Motor neuron (in vitro differentiated cells): ENCODE measurements around the gene FSTL4. TPM values are rescaled to one million over a fixed set of nuclear protein-coding genes. Genes with fewer than 3 reads are reported as not detected.
A peak's percentile ranks its signal among the peaks of the same experiment; 100 is the strongest.

Experiments used
- ATAC-seq, 8 experiments: fragments of 200-7000 bp; cut with Tn5 transposase; replicated peaks in 6 of 8; 2 replicates each; pipeline ENCODE4 v1.8.0; 2021; ENCODE audit warnings: mild to moderate bottlenecking in 8 of 8, moderate library complexity in 8 of 8
- H3K27ac ChIP-seq, 2 donors: fragments of 250-450 bp; sonication (Bioruptor Pico); 2 replicates each; pipeline ENCODE4 v1.9.0; 2021; ENCODE audit warnings: antibody characterized with exemption in 2 of 2, mild to moderate bottlenecking in 2 of 2, moderate library complexity in 1 of 2
- H3K4me1 ChIP-seq, 2 donors: fragments of 250-450 bp; sonication (Bioruptor Pico); replicated peaks in 1 of 2; 2 replicates each; pipeline ENCODE4 v1.6.1; 2021; ENCODE audit warnings: antibody characterized with exemption in 2 of 2, mild to moderate bottlenecking in 2 of 2, moderate library complexity in 1 of 2
- H3K4me3 ChIP-seq, 5 donors: fragments of 250-450 bp; sonication (Bioruptor Pico); 2 replicates each; pipeline ENCODE4 v1.9.0; 2021; ENCODE audit warnings: antibody characterized with exemption in 5 of 5, mild to moderate bottlenecking in 5 of 5, moderate library complexity in 4 of 5
- WGBS, 10 experiments: fragments of 450-650 bp; shearing (Covaris generic); methylation state at CpG; one replicate each; pipeline ENCODE4 v1.0.0; 2022; 5-methylcytosine and 5-hydroxymethylcytosine counted together
- in situ Hi-C, 9 experiments: fragments of 400-800 bp; cut with MboI; loops; one replicate each; pipeline ENCODE4 v1.15.0; 2021; ENCODE audit warnings: low sequenced_read_pairs in 9 of 9, low pct_unique_long_range_greater_than_20kb in 2 of 9; ENCODE audit not compliant: unreplicated experiment in 9 of 9
- total RNA-seq, 8 experiments: library from RNA; unstranded; fragments of 300-600 nt; gene quantifications; 2 replicates each; pipeline versions ENCODE4 v1.2.3 to v1.2.4, GENCODE V29; 2022

Gene FSTL4
- total RNA-seq, 8 experiments from 2014 or later = 0.13 to 5.5 (median 1.9) TPM

- no peak for ATAC-seq
- Histone ChIP-seq H3K4me1 (peaks cover 8 to 26% of the 10 kb centered on the region in 2 donors), H3K4me3 (no peak overlapping the region), H3K27ac (no peak overlapping the region)
- in situ Hi-C loops = no loop called here
- 0 to 100% (median 63%) methylated on average over 1 to 7 of the region's 7 CpGs; no CpG with 5 or more reads in 2 of the 10 experiments for WGBS, 10 experiments
Measured at GRCh38 chr5:133475986-133476385, 136.4 kb downstream of the FSTL4 start.

DNA sequence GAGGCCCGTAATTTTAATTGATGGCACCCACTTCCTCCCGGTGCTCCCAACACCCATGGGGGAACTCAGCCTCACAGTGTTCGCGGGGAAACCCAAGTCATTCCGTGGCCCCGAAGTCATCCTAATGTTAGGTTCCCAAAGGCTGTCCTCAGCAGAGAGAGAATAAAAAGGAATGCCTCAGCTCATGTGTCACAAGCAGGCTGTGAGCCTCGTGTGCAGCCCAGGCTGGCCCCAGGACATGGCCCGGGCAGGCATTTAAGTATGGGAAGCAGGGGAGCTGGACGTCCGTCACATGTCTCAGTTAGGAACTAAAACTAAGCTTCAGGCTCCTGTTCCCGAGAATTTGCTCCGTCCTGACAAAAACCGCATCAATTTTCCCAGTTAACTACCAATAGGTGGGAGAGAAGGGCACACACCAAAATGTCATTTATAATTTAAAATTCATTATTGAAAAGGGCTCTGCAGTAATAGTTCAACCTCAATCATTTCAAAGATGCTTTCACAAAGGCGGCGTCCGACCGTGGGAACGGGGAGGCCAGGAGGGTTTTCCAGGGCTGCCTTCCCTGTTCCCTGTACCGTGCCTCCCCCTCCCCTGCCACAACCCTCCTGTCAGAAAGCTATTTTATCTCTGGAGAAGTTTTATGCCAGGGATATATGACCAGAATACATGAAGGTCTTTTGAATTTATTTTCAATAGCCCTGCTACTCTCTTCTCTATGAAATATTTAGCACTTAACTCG lies 137.3 kb downstream of the FSTL4 start:
- Histone ChIP-seq H3K4me1 (peaks cover 8 to 26% of the 10 kb centered on the region in 2 donors), H3K27ac (peak overlapping the region in 1 of 2 donors; percentile 5), H3K4me3 (no peak overlapping the region)
- ATAC-seq = peak in 5 of 8 experiments; percentile 47 to 66 (median 50)
- 0 to 73% (median 68%) methylated on average over 2 to 16 of the region's 20 CpGs for WGBS, 10 experiments
- in situ Hi-C loops = no loop called here

GRCh38 chr5:133473291-133473690 lies 139.1 kb downstream of the FSTL4 start:
- in situ Hi-C loops = no loop called here
- Histone ChIP-seq H3K4me3 (no peak overlapping the region), H3K4me1 (peaks cover 8 to 24% of the 10 kb centered on the region in 2 donors), H3K27ac (no peak overlapping the region)
- peak in 2 of 8 experiments; percentile 25 to 45 for ATAC-seq
- 63 to 100% (median 93%) methylated on average over 1 to 7 of the region's 8 CpGs; no CpG with 5 or more reads in 2 of the 10 experiments for WGBS, 10 experiments

- ATAC-seq = no peak
- Histone ChIP-seq H3K4me3 (no peak overlapping the region), H3K27ac (no peak overlapping the region), H3K4me1 (peaks cover 12 to 23% of the 10 kb centered on the region in 2 donors)
- 0 to 100% (median 60%) methylated on average over 1 of the region's 1 CpG; no CpG with 5 or more reads in 3 of the 10 experiments for WGBS, 10 experiments
- in situ Hi-C loops = no loop called here
Measured at GRCh38 chr5:133472829-133473228, 139.5 kb downstream of the FSTL4 start.

GRCh38 chr5:133471699-133472098 lies 140.6 kb downstream of the FSTL4 start:
- H3K4me1 ChIP-seq = peaks cover 24 to 35% of the 10 kb centered on the region in 2 donors
- H3K4me3 ChIP-seq = no peak overlapping the region
- no peak for ATAC-seq
- 33 to 100% (median 84%) methylated on average over 1 to 3 of the region's 3 CpGs; no CpG with 5 or more reads in 2 of the 10 experiments for WGBS, 10 experiments
- in situ Hi-C loops = no loop called here
- H3K27ac ChIP-seq = no peak overlapping the region

- Histone ChIP-seq H3K4me3 (no peak overlapping the region), H3K4me1 (peaks cover 27 to 39% of the 10 kb centered on the region in 2 donors), H3K27ac (no peak overlapping the region)
- ATAC-seq = no peak
- WGBS, 10 experiments = 20 to 100% (median 91%) methylated on average over 1 to 3 of the region's 3 CpGs; no CpG with 5 or more reads in 3 of the 10 experiments
- in situ Hi-C loops = no loop called here
Measured at GRCh38 chr5:133470841-133471240, 141.5 kb downstream of the FSTL4 start.

- WGBS, 10 experiments = 55 to 100% (median 92%) methylated on average over 1 to 5 of the region's 7 CpGs; no CpG with 5 or more reads in 1 of the 10 experiments
- ATAC-seq = no peak
Measured at GRCh38 chr5:133469846-133470245, 142.5 kb downstream of the FSTL4 start.

GRCh38 chr5:133469252-133469651 lies 143.1 kb downstream of the FSTL4 start:
- no peak overlapping the region for H3K4me3 ChIP-seq
- in situ Hi-C loops = no loop called here
- H3K27ac ChIP-seq = no peak overlapping the region
- H3K4me1 ChIP-seq = peaks cover 19 to 24% of the 10 kb centered on the region in 2 donors
- whole genome bisulfite sequencing, 10 experiments = no CpG with 5 or more reads among the region's 2 CpGs
- no peak for ATAC-seq

More at GRCh38 chr5:133469846-133470245, 142.5 kb downstream of the FSTL4 start:
- H3K27ac ChIP-seq = no peak overlapping the region
- H3K4me3 ChIP-seq = no peak overlapping the region
- peaks cover 24 to 30% of the 10 kb centered on the region in 2 donors for H3K4me1 ChIP-seq
- in situ Hi-C loops = no loop called here

GRCh38 chr5:133468596-133468995 lies 143.7 kb downstream of the FSTL4 start:
- Histone ChIP-seq H3K27ac (no peak overlapping the region), H3K4me1 (peaks cover 19 to 20% of the 10 kb centered on the region in 2 donors), H3K4me3 (no peak overlapping the region)
- no peak for ATAC-seq
- in situ Hi-C loops = no loop called here
- 79 to 94% methylated on average over 3 to 5 of the region's 6 CpGs; no CpG with 5 or more reads in 8 of the 10 experiments for WGBS, 10 experiments

DNA sequence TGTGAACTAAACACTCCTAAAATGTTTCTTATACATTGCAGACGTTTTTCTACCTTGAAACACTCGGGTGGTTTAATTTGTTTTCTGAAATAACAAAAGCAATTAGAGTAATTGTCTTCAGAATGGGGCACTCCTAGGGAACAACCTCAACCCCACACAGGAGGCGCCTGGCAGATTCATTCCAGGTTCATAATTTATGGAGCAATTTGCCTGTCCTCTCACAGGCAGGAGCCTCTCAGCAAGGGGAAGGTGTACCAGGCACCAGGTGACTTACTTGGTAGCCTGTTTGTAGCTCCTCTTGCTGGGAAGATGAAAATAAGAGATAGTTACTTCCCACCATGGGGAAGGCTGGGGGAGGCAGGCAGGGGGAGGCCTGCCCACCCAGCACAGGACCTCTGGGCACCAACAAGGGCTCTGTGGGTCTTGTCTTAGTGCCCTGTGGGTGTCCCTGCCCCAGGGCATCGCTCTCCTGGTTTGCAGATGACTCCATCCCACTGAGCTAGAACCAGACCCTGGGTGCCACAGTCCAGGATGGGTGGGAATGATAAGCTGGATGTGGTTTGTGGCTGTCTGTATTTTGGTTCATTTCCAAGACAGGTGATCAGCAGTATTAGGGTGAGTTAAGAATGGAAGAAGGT lies 144.4 kb downstream of the FSTL4 start:
- Histone ChIP-seq H3K4me3 (no peak overlapping the region), H3K4me1 (peaks cover 19 to 20% of the 10 kb centered on the region in 2 donors), H3K27ac (peak overlapping the region in 1 of 2 donors; percentile 62)
- WGBS, 10 experiments = 10 to 80% (median 36%) methylated on average over 1 to 3 of the region's 4 CpGs; no CpG with 5 or more reads in 4 of the 10 experiments
- in situ Hi-C loops = no loop called here
- ATAC-seq = peak in 5 of 8 experiments; percentile 26 to 66 (median 38)

DNA sequence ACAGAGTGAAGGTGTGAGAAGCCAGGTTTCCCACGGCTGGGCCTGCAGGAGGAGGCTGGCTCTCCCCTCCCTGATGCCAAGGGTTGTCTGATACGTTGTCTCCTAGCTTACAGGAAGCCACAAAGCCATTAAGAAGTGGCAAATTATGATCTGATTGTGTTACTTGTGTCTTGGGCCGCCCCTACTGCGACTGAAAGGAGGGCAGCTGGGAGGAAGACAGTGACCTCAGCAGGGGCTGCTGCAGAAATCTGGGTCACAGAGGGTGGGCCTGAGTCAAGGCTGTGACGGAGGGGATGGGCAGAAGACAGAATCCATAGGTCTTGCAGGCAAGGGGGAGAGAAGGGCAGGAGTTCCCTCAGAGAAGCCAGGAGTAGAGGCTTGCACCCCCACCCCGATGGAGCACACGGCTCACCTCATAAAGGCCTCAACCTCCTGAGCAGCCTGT lies 145.0 kb downstream of the FSTL4 start:
- in situ Hi-C loops = no loop called here
- WGBS, 10 experiments = 20 to 70% (median 48%) methylated on average over 1 to 5 of the region's 7 CpGs; no CpG with 5 or more reads in 4 of the 10 experiments
- Histone ChIP-seq H3K4me1 (peaks cover 19 to 20% of the 10 kb centered on the region in 2 donors), H3K4me3 (no peak overlapping the region), H3K27ac (peak overlapping the region; percentile 14 to 62)
- ATAC-seq = peak in 5 of 8 experiments; percentile 75 to 84 (median 79)

DNA sequence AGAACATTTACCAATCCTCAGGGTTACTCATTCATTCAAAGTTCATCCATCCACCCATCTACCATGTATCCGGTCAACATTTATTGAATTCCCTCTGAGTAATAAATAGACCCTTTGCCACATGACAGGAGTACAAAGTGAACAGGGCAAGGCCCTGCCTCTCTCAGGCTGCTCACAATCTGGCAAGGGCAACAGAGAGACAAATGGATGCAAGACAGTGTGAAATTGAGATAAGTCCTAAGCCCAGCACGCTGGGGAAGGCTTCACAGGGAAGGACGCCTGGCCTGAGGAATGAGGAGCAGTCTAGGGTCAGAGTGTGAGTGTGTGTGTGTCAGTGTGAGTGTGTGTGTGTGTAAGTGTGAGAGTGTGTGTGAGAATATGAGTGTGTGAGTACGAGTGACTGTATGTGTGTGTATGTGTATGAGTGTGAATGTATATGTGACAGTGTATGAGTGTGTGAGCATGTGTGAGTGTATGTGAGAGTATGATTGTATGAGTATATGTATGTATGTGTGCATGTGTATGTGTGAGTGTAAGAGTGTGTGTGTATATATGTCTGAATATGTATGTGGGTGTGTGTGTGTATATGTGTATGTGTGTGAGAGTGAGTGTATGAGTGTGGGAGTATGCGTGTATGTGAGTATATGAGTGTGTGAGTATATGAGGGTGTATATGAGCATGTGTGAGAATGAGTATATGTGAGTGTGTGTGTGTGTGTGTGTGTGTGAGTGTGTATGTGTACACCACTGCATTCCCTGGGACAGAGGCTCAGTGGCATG lies 145.6 kb downstream of the FSTL4 start:
- no peak overlapping the region for H3K4me3 ChIP-seq
- peak in 5 of 8 experiments; percentile 13 to 56 (median 22) for ATAC-seq
- WGBS, 10 experiments = 50 to 88% (median 74%) methylated on average over 1 to 3 of the region's 5 CpGs; no CpG with 5 or more reads in 4 of the 10 experiments
- H3K27ac ChIP-seq = peak overlapping the region; percentile 39 to 73
- in situ Hi-C loops = no loop called here
- H3K4me1 ChIP-seq = peaks cover 19 to 20% of the 10 kb centered on the region in 2 donors
